Measurements from ENCODE around the gene MALL.
"Not testable (repeated sequence)": the region's sequence is repeated elsewhere in the genome, so short reads cannot be mapped to it uniquely, and the experiment has no call there.

Gene MALL

GRCh38 chr2:110097506-110098220, 18.0 kb downstream of the MALL start:
- no peak for DNase-seq

GRCh38 chr2:110095994-110096633, 19.5 kb downstream of the MALL start:
- no peak for DNase-seq

GRCh38 chr2:110094884-110095534, 20.6 kb downstream of the MALL start:
- DNase-seq = not testable (repeated sequence)

DNA sequence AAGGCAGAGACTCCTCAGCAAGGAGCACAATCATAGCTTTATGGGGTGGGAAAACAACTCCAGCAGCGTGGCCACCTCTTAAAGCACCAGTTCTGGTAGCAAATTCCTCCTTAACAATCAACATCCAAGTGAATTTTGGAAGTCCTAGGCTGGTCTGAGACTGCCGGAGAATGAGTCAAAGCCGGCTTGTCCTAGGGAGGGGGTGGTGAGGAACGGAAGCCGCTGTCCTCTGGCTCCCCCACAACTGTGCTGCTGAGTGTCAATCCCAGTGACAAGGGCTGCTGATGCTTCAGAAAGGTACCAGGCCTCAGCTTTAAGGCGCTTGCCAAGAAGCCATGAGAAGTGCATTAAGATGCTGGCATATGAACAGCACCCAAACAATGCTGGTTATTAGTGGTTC, 21.7 kb downstream of the MALL start:
- not testable (repeated sequence) for DNase-seq

DNA sequence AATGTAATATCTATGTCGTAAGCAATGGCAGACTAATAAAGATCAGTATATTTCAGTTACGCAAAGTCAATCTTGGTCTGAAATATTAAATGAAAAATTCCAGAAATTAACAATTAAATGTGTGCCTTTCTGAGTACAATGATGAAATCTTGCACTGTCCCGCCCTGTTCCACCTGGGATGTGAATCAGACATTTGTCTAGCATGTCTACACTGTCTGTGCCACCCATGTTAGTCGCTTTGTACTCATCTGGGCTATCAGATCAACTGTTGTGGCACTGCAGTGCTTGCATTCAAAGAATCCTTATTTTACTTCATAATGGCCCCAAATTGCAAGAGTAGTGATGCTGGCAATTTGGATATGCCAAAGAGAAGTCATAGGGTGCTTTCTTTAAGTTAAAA, 25.5 kb downstream of the MALL start:
- DNase-seq = not testable (repeated sequence)

GRCh38 chr2:110083757-110084156, 31.9 kb downstream of the MALL start:
- DNase-seq = not testable (repeated sequence)

DNA sequence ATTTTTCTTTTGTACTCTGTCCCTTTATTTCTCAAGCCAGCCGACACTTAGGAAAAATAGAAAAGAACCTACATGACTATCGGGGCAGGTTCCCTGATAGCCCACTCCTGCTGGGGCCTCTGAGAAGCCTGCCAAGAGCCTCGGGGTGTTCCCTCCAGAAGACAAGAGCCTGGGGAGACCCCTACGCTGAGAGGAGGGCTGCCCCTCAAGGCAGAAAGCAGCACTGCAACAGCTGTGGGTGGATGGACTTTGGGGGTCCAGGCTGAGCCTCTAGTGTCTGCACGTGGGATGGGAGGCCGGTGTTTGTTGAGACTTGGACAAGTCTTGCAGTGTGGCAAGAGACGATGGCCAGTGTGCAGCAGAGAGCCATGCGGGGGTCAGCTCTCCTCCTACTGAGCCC, 32.5 kb downstream of the MALL start:
- DNase-seq = not testable (repeated sequence)

- DNase-seq = not testable (repeated sequence)
These were observed 37.5 kb downstream of the MALL start for GRCh38 chr2:110078104-110078503.

DNA sequence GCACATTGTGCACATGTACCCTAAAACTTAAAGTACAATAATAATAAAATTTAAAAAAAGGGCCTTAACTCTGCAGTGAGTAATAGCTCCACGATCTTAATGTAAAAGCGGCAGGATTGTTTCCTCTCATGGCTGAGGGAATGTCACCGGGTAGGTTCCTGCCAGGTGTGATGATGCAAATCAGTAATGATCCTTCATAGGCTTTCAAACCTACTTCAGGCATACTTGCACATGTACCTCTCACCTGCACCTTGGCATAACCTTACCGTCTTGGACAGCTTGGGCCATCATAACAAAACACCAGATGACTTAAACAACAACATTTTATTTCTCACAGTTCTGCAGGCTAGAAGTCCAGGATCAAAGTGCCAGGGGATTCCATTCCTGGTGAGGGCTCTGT, 39.7 kb downstream of the MALL start:
- DNase-seq = not testable (repeated sequence)

- not testable (repeated sequence) for DNase-seq
These were observed 45.8 kb downstream of the MALL start for GRCh38 chr2:110069869-110070268.

DNA sequence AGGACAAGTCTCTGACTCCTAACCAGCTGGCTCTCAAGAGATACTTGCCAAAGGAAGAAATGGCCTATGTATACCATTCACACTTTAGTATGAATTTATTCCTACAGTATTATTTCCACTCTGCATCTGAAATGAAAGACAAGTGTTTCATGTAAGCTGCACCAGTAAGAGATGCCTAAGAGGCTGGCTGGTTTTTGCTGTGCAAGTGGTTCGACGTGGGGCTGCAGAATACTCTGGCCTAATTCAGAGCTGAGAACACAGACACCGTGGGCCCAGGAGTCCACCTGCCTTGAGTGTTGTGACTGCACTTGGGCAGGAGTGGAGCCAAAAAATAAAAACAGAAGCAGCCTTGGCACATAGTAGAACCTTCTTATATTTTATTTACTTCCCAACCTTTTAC, 47.5 kb downstream of the MALL start:
- DNase-seq = not testable (repeated sequence)

GRCh38 chr2:110062332-110062731, 53.3 kb downstream of the MALL start:
- DNase-seq = not testable (repeated sequence)

- DNase-seq = not testable (repeated sequence)
These were observed 55.1 kb downstream of the MALL start for GRCh38 chr2:110060550-110060949.

DNA sequence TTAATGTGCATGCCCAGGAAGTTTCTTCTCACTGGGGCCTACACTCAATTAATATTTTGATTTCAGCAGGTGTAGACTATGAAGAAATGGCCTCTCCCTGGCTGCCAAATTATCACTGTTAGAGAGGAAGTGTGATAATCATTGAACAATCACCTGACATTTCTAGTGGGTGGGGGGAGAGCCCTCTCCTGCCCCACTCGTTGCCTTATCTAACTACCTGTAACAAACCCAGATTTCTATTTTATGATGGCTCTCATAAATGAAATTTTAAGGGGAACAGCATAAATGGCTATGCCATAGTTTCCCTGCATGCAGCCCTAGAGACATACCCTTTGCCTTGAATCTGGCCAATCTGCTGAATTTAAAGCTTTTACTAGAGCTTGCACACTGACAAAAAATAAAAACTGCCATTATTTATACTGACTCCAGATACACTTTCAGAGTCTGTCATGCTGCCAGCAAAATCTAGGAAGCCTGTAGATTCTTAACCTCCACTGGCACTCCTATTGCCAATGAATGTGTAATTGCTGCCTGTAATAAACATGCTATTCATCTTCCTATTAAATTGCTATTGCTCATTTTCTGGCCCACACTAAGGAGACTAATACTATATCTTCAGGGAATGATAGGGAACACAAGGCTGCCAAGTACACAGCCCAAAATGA, 55.8 kb downstream of the MALL start:
- DNase-seq = not testable (repeated sequence)

- DNase-seq = not testable (repeated sequence)
These were observed 56.5 kb downstream of the MALL start for GRCh38 chr2:110059009-110059693.

DNA sequence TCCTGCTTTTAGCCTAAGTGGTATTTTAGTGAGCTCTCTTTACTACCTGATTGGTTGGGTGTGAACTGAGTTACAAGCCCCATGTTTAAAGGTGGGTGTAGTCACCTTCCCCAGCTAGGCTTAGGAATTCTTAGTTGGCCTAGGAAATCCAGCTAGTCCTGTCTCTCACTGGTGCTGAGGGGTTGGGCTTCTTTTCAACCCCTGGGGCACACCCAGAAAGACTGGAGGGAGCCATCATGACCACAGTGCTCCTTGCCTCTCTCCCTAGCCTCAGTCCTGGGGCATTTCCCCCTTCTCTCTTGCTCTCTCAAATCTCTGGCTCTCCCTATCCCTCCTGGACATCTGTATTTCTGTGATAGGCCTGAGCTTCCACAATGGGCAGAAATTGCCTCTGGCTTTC, 57.6 kb downstream of the MALL start:
- DNase-seq = not testable (repeated sequence)

DNA sequence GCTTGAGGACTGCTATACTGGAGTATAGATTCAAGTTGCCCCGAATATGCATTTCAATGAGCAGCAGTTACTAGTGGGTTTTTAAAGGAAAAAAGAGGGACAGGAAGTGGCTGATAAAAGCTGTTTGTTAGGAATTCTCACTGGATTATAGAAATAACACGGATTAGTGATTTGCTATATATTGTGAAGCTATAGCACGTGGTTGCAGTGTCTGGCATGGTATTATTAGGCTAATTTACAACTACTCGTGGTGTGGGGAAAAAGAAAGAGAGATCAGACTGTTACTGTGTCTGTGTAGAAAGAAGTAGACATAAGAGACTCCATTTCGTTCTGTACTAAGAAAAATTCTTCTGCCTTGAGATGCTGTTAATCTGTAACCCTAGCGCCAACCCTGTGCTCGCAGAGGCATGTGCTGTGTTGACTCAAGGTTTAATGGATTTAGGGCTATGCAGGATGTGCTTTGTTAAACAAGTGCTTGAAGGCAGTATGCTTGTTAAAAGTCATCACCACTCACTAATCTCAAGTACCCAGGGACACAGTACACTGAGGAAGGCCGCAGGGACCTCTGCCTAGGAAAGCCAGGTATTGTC, 59.7 kb downstream of the MALL start:
- DNase-seq = not testable (repeated sequence)

DNA sequence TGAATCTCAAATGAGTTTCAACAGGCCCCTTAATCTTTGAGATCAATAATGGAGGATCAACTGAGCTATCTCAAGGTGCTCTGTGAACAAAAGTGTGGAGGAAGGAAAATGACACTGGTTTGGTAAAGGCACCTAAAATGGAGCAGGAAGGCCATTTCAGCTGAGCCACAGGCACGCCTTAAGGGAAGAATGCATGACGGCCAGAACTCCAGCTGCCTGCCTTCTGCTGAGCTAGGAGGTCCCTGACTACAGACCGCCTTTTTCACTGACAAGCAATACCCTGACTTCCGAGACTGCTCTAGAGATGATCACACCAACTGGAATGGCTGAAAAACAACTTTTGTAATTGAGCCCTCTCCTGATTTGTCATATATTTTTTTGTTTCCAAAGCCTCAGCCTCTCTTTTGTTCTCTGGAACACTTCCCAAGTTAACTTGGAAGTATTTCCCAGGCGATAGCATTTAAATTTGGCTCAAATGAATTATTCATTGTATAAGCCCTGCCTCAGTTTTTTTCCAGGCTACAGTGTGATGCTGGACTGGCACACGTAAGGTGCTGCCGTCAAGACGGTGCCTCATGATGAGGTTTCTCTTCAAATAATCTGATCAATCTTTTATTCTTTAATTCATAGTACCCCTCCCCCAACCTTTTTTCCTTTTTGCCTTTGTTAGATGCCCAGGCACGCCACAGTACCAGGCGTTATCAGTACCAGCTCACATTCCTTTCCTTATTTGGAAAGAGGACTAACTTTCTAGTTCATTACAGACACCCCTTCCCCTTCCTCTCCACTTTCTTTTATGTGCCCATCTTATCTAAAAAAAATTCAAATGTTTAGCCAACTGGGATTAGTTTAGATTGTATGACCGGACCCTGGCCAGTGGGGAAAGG, 60.9 kb downstream of the MALL start:
- not testable (repeated sequence) for DNase-seq

- not testable (repeated sequence) for DNase-seq
These were observed 61.9 kb downstream of the MALL start for GRCh38 chr2:110053688-110054087.

DNA sequence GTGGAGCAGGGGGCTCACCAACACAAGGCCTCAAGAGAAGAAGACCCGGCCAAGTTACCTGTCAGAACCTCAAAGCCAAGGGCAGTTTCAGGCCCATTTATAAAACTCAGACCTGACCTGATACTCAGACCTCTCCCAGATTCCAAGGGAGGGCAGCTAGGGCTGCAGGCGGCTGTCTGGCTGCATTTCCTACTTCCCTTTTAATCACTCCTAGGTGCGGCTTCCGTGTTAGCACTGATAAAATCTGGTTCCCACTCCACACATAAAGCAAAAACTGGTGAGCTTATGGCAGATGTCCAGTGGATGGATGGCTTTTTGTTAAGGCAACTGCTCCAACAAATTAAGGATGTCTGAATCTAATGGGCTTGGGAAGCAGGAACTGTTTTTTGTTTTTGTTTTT, 63.5 kb downstream of the MALL start:
- not testable (repeated sequence) for DNase-seq

GRCh38 chr2:110050222-110050621, 65.4 kb downstream of the MALL start:
- not testable (repeated sequence) for DNase-seq

Measured in CD4-positive, alpha-beta T cell treated with Interleukin-17A for 1 hour (primary cell).